B cell (primary cell): ENCODE measurements around the gene SMAP1. TPM values are rescaled to one million over a fixed set of nuclear protein-coding genes. Genes with fewer than 3 reads are reported as not detected.

Source experiments
- ATAC-seq: fragments of 200-7000 bp; cut with Tn5 transposase; one replicate; pipeline ENCODE4 v1.10.0; 2021; ENCODE audit warnings: low read depth, mild to moderate bottlenecking, moderate number of reproducible peaks, moderate library complexity
- CTCF ChIA-PET: fragments of 350-600 bp; sonication (Branson Sonifier 250); formaldehyde crosslinking; loops from one replicate; lab custom pipeline; 2021; ENCODE audit warnings: antibody characterized with exemption, inconsistent platforms; lab: Charles Lee
- POLR2A ChIA-PET: fragments of 350-600 bp; sonication (Branson Sonifier 250); formaldehyde crosslinking; loops from one replicate; lab custom pipeline; 2021; ENCODE audit warnings: antibody characterized with exemption; lab: Charles Lee
- DNase-seq: peaks from one replicate; pipeline ENCODE4 v3.0.0; 2013
- H2AFZ ChIP-seq: 2 replicates; pipeline ENCODE4 v1.6.1; 2012; ENCODE audit warnings: mild to moderate bottlenecking, low read depth, low read length; ENCODE audit not compliant: insufficient read depth, poor library complexity, severe bottlenecking
- H3K27ac ChIP-seq, 2 donors: 1 replicate in 1 of 2; 2 replicates in 1 of 2; pipeline ENCODE4 v1.5.1; 2012 to 2013; ENCODE audit warnings: low read length in 2 of 2, mild to moderate bottlenecking in 2 of 2, moderate library complexity in 1 of 2
- H3K27me3 ChIP-seq, 4 experiments: fragments of 200-600 bp in 1 of 4; sonication (generic) in 1 of 4; replicated peaks in 1 of 4; 1 replicate in 2 of 4; 2 replicates in 2 of 4; pipeline versions ENCODE4 v1.6.1 to v1.7.0; 2013 to 2016; ENCODE audit warnings: low read length in 3 of 4, mild to moderate bottlenecking in 2 of 4, mixed read lengths in 1 of 4, moderate library complexity in 1 of 4; ENCODE audit not compliant: insufficient read depth in 4 of 4, control insufficient read depth in 3 of 4; ENCODE audit errors: control extremely low read depth in 1 of 4
- H3K36me3 ChIP-seq, 2 experiments: replicated peaks in 1 of 2; 1 replicate in 1 of 2; 2 replicates in 1 of 2; pipeline versions ENCODE4 v1.6.1 to v1.7.1; 2013; ENCODE audit warnings: low read length in 1 of 2; ENCODE audit not compliant: insufficient read depth in 2 of 2, control insufficient read depth in 1 of 2; ENCODE audit errors: control extremely low read depth in 1 of 2, extremely low read depth in 1 of 2
- H3K4me1 ChIP-seq, 2 donors: fragments of 200-600 bp in 1 of 2; sonication (generic) in 1 of 2; 1 replicate in 1 of 2; 2 replicates in 1 of 2; pipeline versions ENCODE4 v1.5.1 to v1.6.1; 2013 to 2017; ENCODE audit warnings: low read length in 2 of 2; ENCODE audit not compliant: control insufficient read depth in 2 of 2, insufficient read depth in 2 of 2
- H3K4me2 ChIP-seq: replicated peaks from 2 replicates; pipeline ENCODE3; 2012; ENCODE audit warnings: mild to moderate bottlenecking, low read depth, low read length; ENCODE audit not compliant: poor library complexity, severe bottlenecking
- H3K4me3 ChIP-seq, 5 experiments: fragments of 200-600 bp in 1 of 5; sonication (generic) in 1 of 5; 1 replicate in 3 of 5; 2 replicates in 2 of 5; pipeline versions ENCODE4 v1.5.1 to v1.7.0; 2011 to 2016; ENCODE audit warnings: low read length in 4 of 5, mild to moderate bottlenecking in 4 of 5, low read depth in 2 of 5, control low read depth in 1 of 5, moderate library complexity in 1 of 5; ENCODE audit not compliant: insufficient read depth in 1 of 5; ENCODE audit errors: control extremely low read depth in 1 of 5, extremely low read depth in 1 of 5
- H3K79me2 ChIP-seq: fragments of 200-600 bp; sonication (generic); one replicate; pipeline ENCODE4 v1.6.0; 2016; ENCODE audit warnings: low read length; ENCODE audit not compliant: control insufficient read depth, insufficient read depth
- H3K9ac ChIP-seq: fragments of 200-600 bp; sonication (generic); 2 replicates; pipeline ENCODE4 v1.6.1; 2017; ENCODE audit warnings: mild to moderate bottlenecking, low read length, moderate library complexity
- H3K9me3 ChIP-seq, 3 donors: one replicate each; pipeline versions ENCODE4 v1.6.1 to v1.7.1; 2013; ENCODE audit warnings: low read length in 2 of 3; ENCODE audit not compliant: control insufficient read depth in 2 of 3, insufficient read depth in 1 of 3; ENCODE audit errors: control extremely low read depth in 1 of 3
- H4K20me1 ChIP-seq: 2 replicates; pipeline ENCODE4 v1.6.0; 2012; ENCODE audit warnings: mild to moderate bottlenecking, low read length; ENCODE audit not compliant: insufficient read depth, control insufficient read depth, poor library complexity, severe bottlenecking
- H3K27ac Mint-ChIP-seq: one replicate; pipeline ENCODE4 v1.8.0; 2021; ENCODE audit warnings: mixed read lengths
- H3K27me3 Mint-ChIP-seq: one replicate; pipeline ENCODE4 v1.8.0; 2021; ENCODE audit warnings: mixed read lengths
- H3K4me1 Mint-ChIP-seq: one replicate; pipeline ENCODE4 v1.8.0; 2021; ENCODE audit warnings: mixed read lengths
- H3K4me3 Mint-ChIP-seq: one replicate; pipeline ENCODE4 v1.8.0; 2021; ENCODE audit warnings: mixed read lengths
- H3K9me3 Mint-ChIP-seq: one replicate; pipeline ENCODE4 v1.8.0; 2022; ENCODE audit warnings: mixed read lengths; ENCODE audit not compliant: insufficient read depth
- EZH2 ChIP-seq: IDR thresholded peaks from 2 replicates; pipeline ENCODE4 v1.6.1; 2012; ENCODE audit warnings: borderline replicate concordance, low read depth, mild to moderate bottlenecking, moderate library complexity, low read length; ENCODE audit not compliant: insufficient read depth, poor library complexity, severe bottlenecking
- WGBS: methylation state at CpG from one replicate; pipeline ENCODE4 v1.1.5; 2013; ENCODE audit warnings: missing lambda C conversion rate; ENCODE audit not compliant: insufficient coverage; 5-methylcytosine and 5-hydroxymethylcytosine counted together
- intact Hi-C: fragments of 100-400 bp; cut with micrococcal nuclease; formaldehyde crosslinking; loops from one replicate; pipeline ENCODE4 v1.10.0; 2022
- polyA plus RNA-seq: library from polyadenylated mRNA; depleted of rRNA; stranded (reverse); fragments of >200 nt; gene quantifications from 2 replicates; pipeline ENCODE4 v1.2.3, GENCODE V29; 2012
- total RNA-seq, 2 donors: library from RNA; stranded (reverse); fragments of 120-200 nt in 1 of 2; gene quantifications; 1 replicate in 1 of 2; 2 replicates in 1 of 2; pipeline versions ENCODE4 v1.2.3 to v1.2.4, GENCODE V29; 2013 to 2022
- TF ChIP-seq, protein P1 (sequence below): fragments of 200-600 bp; IDR thresholded peaks from one replicate; pipeline ENCODE4 v1.8.0; 2022; ENCODE audit warnings: antibody characterized with exemption, mild to moderate bottlenecking

The SMAP1 gene
- total and polyA plus RNA-seq, 2 donors (not counting 1 experiment from before 2014, with no cell fraction given), result 11.0 to 21.7 TPM

- no peaks in the 10 kb centered on the region for H3K79me2 ChIP-seq
- H3K9me3 Mint-ChIP-seq, result no peaks in the 10 kb centered on the region
- peaks cover 0 to 7% of the 10 kb centered on the region in 2 donors for H3K4me1 ChIP-seq
- peaks cover 0 to 2% of the 10 kb centered on the region in 2 experiments for H3K36me3 ChIP-seq
- no peaks in the 10 kb centered on the region for H4K20me1 ChIP-seq
- ATAC-seq, result no peak
- H3K27ac ChIP-seq, result no peak overlapping the region
- H3K27me3 Mint-ChIP-seq, result no peaks in the 10 kb centered on the region
- intact Hi-C loops, result no loop called here
- no peak overlapping the region for H3K9ac ChIP-seq
- no peak overlapping the region for H3K4me2 ChIP-seq
- no peak overlapping the region for H3K27ac Mint-ChIP-seq
- DNase-seq, result no peak
- POLR2A ChIA-PET, result no interaction called here
- no peaks in the 10 kb centered on the region for H3K9me3 ChIP-seq
- H3K4me1 Mint-ChIP-seq, result peaks cover 9% of the 10 kb centered on the region
- H3K4me3 ChIP-seq, result no peak overlapping the region
- TF ChIP-seq, protein P1, sequence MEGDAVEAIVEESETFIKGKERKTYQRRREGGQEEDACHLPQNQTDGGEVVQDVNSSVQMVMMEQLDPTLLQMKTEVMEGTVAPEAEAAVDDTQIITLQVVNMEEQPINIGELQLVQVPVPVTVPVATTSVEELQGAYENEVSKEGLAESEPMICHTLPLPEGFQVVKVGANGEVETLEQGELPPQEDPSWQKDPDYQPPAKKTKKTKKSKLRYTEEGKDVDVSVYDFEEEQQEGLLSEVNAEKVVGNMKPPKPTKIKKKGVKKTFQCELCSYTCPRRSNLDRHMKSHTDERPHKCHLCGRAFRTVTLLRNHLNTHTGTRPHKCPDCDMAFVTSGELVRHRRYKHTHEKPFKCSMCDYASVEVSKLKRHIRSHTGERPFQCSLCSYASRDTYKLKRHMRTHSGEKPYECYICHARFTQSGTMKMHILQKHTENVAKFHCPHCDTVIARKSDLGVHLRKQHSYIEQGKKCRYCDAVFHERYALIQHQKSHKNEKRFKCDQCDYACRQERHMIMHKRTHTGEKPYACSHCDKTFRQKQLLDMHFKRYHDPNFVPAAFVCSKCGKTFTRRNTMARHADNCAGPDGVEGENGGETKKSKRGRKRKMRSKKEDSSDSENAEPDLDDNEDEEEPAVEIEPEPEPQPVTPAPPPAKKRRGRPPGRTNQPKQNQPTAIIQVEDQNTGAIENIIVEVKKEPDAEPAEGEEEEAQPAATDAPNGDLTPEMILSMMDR, result no peak
- no peak for TF ChIP-seq EZH2
- no peak overlapping the region for H3K4me3 Mint-ChIP-seq
- 80% methylated on average over 3 of the region's 4 CpGs for WGBS
- H2AFZ ChIP-seq, result no peak overlapping the region
- no peaks in the 10 kb centered on the region for H3K27me3 ChIP-seq
- CTCF ChIA-PET, result interaction anchor here (0.7 to 1.3 kb wide), 3 partner anchors 8 to 41 kb away, joined by 3 to 4 read pairs (median 4); no protein-coding TSS in a partner anchor
Measured at GRCh38 chr6:70843328-70843918, 175.7 kb downstream of the SMAP1 start.

DNA sequence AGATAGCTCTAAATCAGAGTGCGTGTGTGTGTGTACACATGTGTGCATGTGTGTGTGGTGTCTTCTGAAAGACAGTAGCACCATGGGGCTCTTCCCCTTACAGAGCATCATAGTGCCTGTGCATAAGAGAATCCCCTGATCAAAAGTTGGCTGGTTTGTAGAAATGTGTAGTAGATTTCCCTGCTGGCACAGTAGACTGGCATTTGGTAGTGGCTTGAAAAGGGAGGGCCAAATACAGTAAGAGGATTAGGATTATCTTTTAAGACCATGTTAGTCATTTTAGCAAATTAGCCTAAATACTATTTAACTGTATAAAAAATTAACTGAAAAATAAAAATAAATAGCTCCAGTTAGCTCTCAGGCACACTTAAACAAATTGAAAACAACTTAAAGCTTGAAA, 176.6 kb downstream of the SMAP1 start:
- no peaks in the 10 kb centered on the region for H3K27me3 ChIP-seq
- ChIA-PET POLR2A (no interaction called here), CTCF (interaction anchor here (0.9 to 1.0 kb wide), 3 partner anchors 13 to 176 kb away, joined by 3 read pairs; partner anchors contain the start of gene SMAP1)
- no peak overlapping the region for H3K9ac ChIP-seq
- no peak for ATAC-seq
- Mint-ChIP-seq H3K9me3 (no peaks in the 10 kb centered on the region), H3K4me3 (no peak overlapping the region), H3K4me1 (peaks cover 17% of the 10 kb centered on the region), H3K27me3 (no peaks in the 10 kb centered on the region), H3K27ac (no peak overlapping the region)
- TF ChIP-seq EZH2, result no peak
- TF ChIP-seq, protein P1, result no peak
- H2AFZ ChIP-seq, result no peak overlapping the region
- DNase-seq, result no peak
- no peaks in the 10 kb centered on the region for H3K36me3 ChIP-seq
- H3K4me1 ChIP-seq, result peaks cover 0 to 11% of the 10 kb centered on the region in 2 donors
- no peaks in the 10 kb centered on the region for H3K79me2 ChIP-seq
- no CpG with 5 or more reads among the region's 1 CpG for WGBS
- no peak overlapping the region for H3K4me3 ChIP-seq
- no peaks in the 10 kb centered on the region for H3K9me3 ChIP-seq
- intact Hi-C loops, result no loop called here
- no peak overlapping the region for H3K4me2 ChIP-seq
- no peaks in the 10 kb centered on the region for H4K20me1 ChIP-seq
- no peak overlapping the region for H3K27ac ChIP-seq
